Measurements from ENCODE around the gene USP33.

DNA sequence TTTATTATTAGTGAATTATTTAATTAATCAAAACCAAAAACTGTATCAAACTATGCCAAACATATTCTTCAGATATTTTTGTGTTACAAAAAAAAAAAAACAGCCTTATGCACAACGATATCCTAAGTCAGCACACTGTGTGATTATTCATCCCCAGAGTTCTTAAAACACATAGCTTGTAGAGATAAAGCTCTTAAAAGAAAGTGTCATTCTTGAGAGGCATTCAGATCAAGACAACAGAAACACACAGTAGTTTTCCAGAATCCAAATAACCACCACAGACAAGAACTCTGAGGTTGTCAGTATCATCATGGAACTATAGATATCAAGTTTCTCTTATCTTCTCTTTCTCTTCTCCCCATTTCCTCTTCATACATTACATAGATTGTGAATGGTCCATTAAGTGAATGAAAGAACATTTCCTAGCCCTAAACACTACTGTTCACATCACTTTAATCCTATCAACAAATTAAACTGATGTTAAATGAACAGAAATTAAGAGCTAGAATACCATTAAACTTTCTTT, 90.7 kb downstream of the USP33 start:
- TF ChIP-seq, protein P1, sequence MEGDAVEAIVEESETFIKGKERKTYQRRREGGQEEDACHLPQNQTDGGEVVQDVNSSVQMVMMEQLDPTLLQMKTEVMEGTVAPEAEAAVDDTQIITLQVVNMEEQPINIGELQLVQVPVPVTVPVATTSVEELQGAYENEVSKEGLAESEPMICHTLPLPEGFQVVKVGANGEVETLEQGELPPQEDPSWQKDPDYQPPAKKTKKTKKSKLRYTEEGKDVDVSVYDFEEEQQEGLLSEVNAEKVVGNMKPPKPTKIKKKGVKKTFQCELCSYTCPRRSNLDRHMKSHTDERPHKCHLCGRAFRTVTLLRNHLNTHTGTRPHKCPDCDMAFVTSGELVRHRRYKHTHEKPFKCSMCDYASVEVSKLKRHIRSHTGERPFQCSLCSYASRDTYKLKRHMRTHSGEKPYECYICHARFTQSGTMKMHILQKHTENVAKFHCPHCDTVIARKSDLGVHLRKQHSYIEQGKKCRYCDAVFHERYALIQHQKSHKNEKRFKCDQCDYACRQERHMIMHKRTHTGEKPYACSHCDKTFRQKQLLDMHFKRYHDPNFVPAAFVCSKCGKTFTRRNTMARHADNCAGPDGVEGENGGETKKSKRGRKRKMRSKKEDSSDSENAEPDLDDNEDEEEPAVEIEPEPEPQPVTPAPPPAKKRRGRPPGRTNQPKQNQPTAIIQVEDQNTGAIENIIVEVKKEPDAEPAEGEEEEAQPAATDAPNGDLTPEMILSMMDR (IDR thresholded peaks at IDR 0.05) = no peak
- TF ChIP-seq POLR2A (IDR thresholded peaks at IDR 0.05) (no peak), EP300 (IDR thresholded peaks at IDR 0.05) (no peak)
